Stimulated activated CD8-positive, alpha-beta memory T cell treated with anti-CD3 and anti-CD28 coated beads, Interleukin-4, amount 100 ng/mL, for 1 hour (primary cell): Measurements from ENCODE around the gene GZMA.
"Not testable (repeated sequence)": the region's sequence is repeated elsewhere in the genome, so short reads cannot be mapped to it uniquely, and the experiment has no call there.

Source experiments
- DNase-seq, 2 donors: peaks; one replicate each; pipeline ENCODE4 v3.0.0-alpha.2; 2020; ENCODE audit warnings: low read depth in 2 of 2, low spot score in 1 of 2

Gene GZMA

GRCh38 chr5:55102348-55102747 is at the start of gene GZMA:
Gene GZMA, plus strand, starts transcription at chr5:55102646. Its CDS starts 37 bp downstream, at chr5:55102683.
- DNase-seq = no peak

- no peak for DNase-seq
These were observed 47.3 kb upstream of the GZMA start for GRCh38 chr5:55055183-55055582.

- DNase-seq = no peak
These were observed 40.2 kb upstream of the GZMA start for GRCh38 chr5:55062039-55062779.

- no peak for DNase-seq
These were observed 39.1 kb upstream of the GZMA start for GRCh38 chr5:55063220-55063863.

- no peak for DNase-seq
These were observed 38.5 kb upstream of the GZMA start for GRCh38 chr5:55063899-55064298.

- no peak for DNase-seq
These were observed 37.9 kb upstream of the GZMA start for GRCh38 chr5:55064523-55064922.

- no peak for DNase-seq
These were observed 36.2 kb upstream of the GZMA start for GRCh38 chr5:55066277-55066676.

GRCh38 chr5:55070968-55071367 is 31.5 kb upstream of the GZMA start:
- no peak for DNase-seq

- no peak for DNase-seq
These were observed 31.0 kb upstream of the GZMA start for GRCh38 chr5:55071413-55071812.

- no peak for DNase-seq
These were observed 29.8 kb upstream of the GZMA start for GRCh38 chr5:55072666-55073065.

- no peak for DNase-seq
These were observed 29.2 kb upstream of the GZMA start for GRCh38 chr5:55073211-55073610.

- no peak for DNase-seq
These were observed 20.9 kb upstream of the GZMA start for GRCh38 chr5:55081541-55081940.

GRCh38 chr5:55089301-55089700 is 13.1 kb upstream of the GZMA start:
- not testable (repeated sequence) for DNase-seq

GRCh38 chr5:55091011-55091410 is 11.4 kb upstream of the GZMA start:
- DNase-seq = not testable (repeated sequence)

- DNase-seq = no peak
These were observed 6.3 kb upstream of the GZMA start for GRCh38 chr5:55096182-55096581.

GRCh38 chr5:55096861-55097260 is 5.6 kb upstream of the GZMA start:
- DNase-seq = no peak

GRCh38 chr5:55101148-55101547 is 1.3 kb upstream of the GZMA start:
- DNase-seq = not testable (repeated sequence)

GRCh38 chr5:55101556-55102276 is 730 bp upstream of the GZMA start:
- DNase-seq = no peak

- no peak for DNase-seq
These were observed 1.8 kb downstream of the GZMA start for GRCh38 chr5:55104036-55104772.

- no peak for DNase-seq
These were observed 2.7 kb downstream of the GZMA start for GRCh38 chr5:55104946-55105701.

- DNase-seq = not testable (repeated sequence)
These were observed 3.5 kb downstream of the GZMA start for GRCh38 chr5:55105976-55106375.
